ENCODE measurements around the gene CTXND1.

Gene CTXND1

GRCh38 chr15:80174017-80174746, 77.8 kb downstream of the CTXND1 start:
- TF ChIP-seq, protein P1, sequence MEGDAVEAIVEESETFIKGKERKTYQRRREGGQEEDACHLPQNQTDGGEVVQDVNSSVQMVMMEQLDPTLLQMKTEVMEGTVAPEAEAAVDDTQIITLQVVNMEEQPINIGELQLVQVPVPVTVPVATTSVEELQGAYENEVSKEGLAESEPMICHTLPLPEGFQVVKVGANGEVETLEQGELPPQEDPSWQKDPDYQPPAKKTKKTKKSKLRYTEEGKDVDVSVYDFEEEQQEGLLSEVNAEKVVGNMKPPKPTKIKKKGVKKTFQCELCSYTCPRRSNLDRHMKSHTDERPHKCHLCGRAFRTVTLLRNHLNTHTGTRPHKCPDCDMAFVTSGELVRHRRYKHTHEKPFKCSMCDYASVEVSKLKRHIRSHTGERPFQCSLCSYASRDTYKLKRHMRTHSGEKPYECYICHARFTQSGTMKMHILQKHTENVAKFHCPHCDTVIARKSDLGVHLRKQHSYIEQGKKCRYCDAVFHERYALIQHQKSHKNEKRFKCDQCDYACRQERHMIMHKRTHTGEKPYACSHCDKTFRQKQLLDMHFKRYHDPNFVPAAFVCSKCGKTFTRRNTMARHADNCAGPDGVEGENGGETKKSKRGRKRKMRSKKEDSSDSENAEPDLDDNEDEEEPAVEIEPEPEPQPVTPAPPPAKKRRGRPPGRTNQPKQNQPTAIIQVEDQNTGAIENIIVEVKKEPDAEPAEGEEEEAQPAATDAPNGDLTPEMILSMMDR (IDR thresholded peaks at IDR 0.05; ENCODE audit: low read depth, low read length), result no peak
- DNase-seq (ENCODE audit: low read depth in 2 of 2), result peak; percentile 70 to 88
- no peak overlapping the region for H3K4me3 ChIP-seq (replicated peaks in 1 of 2; ENCODE audit: low read depth in 2 of 2, low read length in 2 of 2)

DNA sequence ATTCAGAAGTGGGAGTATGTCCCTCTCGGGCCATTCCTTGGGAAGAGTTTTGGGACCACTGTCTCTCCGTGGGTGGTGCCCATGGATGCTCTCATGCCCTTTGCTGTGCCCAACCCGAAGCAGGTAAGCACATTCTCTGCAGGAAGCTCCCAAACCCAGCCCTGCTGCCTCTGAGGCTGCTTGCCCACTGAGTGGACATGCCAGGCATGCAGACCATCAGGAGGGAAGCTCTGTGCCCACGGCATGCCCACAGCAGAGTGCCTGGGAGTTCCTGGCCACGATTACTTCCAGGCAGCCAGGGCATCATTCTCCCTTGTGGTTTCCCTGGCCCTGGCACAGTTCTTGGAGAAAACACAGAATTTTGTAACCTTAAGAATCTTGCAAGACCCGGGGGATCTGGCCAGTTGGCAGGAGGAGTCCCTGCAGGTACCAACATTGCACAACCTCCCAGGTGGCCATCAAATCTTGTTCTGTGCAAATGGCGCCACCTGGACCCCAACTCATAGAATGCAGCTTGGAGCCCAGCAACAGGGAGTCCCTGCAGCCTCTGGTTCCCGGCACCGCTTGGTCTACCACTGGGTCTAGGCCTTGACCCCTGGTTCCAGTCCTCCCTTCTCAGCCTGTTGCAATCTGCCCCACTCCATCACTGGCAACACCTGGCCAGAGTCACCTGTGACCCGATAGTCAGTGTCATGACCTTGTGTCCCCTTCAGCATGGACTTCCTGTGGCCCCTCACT, 78.8 kb downstream of the CTXND1 start:
- peak; percentile 66 to 72 for DNase-seq (ENCODE audit: low read depth in 2 of 2)

GRCh38 chr15:80172401-80172800, 79.6 kb downstream of the CTXND1 start:
- no peak for DNase-seq (ENCODE audit: low read depth in 2 of 2)
- H3K4me3 ChIP-seq (replicated peaks in 1 of 2; ENCODE audit: low read depth in 2 of 2, low read length in 2 of 2), result no peak overlapping the region
- TF ChIP-seq, protein P1 (IDR thresholded peaks at IDR 0.05; ENCODE audit: low read depth, low read length), result no peak

More for the DNA sequence above, 78.8 kb downstream of the CTXND1 start:
- H3K4me3 ChIP-seq (replicated peaks in 1 of 2; ENCODE audit: low read depth in 2 of 2, low read length in 2 of 2), result no peak overlapping the region
- TF ChIP-seq, protein P1 (IDR thresholded peaks at IDR 0.05; ENCODE audit: low read depth, low read length), result peak; percentile 83

DNA sequence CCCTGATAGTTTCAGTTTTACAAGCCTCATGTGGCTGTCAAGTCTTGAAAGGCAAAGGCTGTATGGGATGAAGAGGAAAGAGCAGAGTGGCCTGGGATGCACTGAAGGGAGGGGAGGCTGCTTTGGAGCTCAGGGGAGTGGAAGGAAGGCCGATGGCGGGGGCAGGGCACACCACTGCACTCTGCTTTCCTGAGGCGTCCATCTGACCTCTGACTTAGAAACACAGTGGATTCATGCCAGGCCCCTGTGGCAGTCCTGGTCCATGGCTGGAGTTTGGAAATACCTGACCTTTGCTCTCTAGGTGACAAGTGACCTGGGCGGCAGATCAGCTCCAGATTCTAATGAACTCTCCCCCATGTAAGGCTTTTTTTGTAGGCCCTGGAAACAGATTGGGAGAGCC, 80.2 kb downstream of the CTXND1 start:
- DNase-seq (ENCODE audit: low read depth in 2 of 2), result no peak
- TF ChIP-seq, protein P1 (IDR thresholded peaks at IDR 0.05; ENCODE audit: low read depth, low read length), result no peak
- no peak overlapping the region for H3K4me3 ChIP-seq (replicated peaks in 1 of 2; ENCODE audit: low read depth in 2 of 2, low read length in 2 of 2)

DNA sequence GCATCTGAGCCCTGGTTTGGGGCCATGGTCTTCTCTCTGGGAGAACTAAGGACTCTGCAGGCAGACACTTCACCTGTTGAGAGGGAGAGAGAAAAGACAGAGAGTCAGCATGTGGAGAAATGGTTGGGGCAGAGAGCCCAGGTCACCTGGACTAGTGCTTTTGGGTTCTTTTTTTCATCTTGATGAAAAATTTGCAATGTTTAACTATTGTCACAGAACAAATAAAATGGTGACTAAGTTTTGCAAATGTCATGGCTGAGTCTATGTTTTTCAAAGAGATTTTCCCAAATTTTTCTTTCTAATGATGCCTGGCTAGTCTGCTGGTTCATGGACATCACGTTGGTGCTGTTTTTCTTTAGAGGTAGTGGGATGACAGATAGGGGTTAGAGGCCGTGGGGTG, 81.4 kb downstream of the CTXND1 start:
- TF ChIP-seq, protein P1 (IDR thresholded peaks at IDR 0.05; ENCODE audit: low read depth, low read length), result no peak
- H3K4me3 ChIP-seq (replicated peaks in 1 of 2; ENCODE audit: low read depth in 2 of 2, low read length in 2 of 2), result no peak overlapping the region
- no peak for DNase-seq (ENCODE audit: low read depth in 2 of 2)

- H3K4me3 ChIP-seq (replicated peaks in 1 of 2; ENCODE audit: low read depth in 2 of 2, low read length in 2 of 2), result no peak overlapping the region
- TF ChIP-seq, protein P1 (IDR thresholded peaks at IDR 0.05; ENCODE audit: low read depth, low read length), result no peak
- DNase-seq (ENCODE audit: low read depth in 2 of 2), result no peak
These were observed 82.2 kb downstream of the CTXND1 start for GRCh38 chr15:80169768-80170357.

All from cardiac fibroblast (primary cell).